Fibroblast of pulmonary artery (primary cell): ENCODE measurements around the gene FAM24A.
"Not testable (repeated sequence)": the region's sequence is repeated elsewhere in the genome, so short reads cannot be mapped to it uniquely, and the experiment has no call there.

Experiments used
- DNase-seq: peaks from one replicate; pipeline ENCODE4 v3.0.0-alpha.2; 2010; ENCODE audit warnings: low read depth
- H3K4me3 ChIP-seq: replicated peaks from 2 replicates; pipeline ENCODE4 v1.5.1; 2011; ENCODE audit warnings: low read depth, mild to moderate bottlenecking, control low read depth, low read length, moderate library complexity
- CTCF ChIP-seq: IDR thresholded peaks from 2 replicates; pipeline ENCODE4 v1.5.1; 2011; ENCODE audit warnings: mild to moderate bottlenecking, control low read depth, low read length, inconsistent platforms; ENCODE audit errors: missing control alignments

Gene FAM24A

GRCh38 chr10:122910310-122910709 lies at the start of gene FAM24A:
Gene FAM24A, plus strand, starts transcription at chr10:122910610. Its CDS starts 1,025 bp downstream, at chr10:122911635.
- no peak for TF ChIP-seq CTCF
- no peak for DNase-seq
- H3K4me3 ChIP-seq, result no peak within 1 kb of the TSS

- no peak overlapping the region for H3K4me3 ChIP-seq
- TF ChIP-seq CTCF, result no peak
- peak; percentile 72 for DNase-seq
Measured at GRCh38 chr10:122861711-122862161, 48.7 kb upstream of the FAM24A start.

- no peak overlapping the region for H3K4me3 ChIP-seq
- DNase-seq, result no peak
Measured at GRCh38 chr10:122863216-122864193, 46.9 kb upstream of the FAM24A start.

GRCh38 chr10:122864194-122864592 lies 46.2 kb upstream of the FAM24A start:
- H3K4me3 ChIP-seq, result no peak overlapping the region
- DNase-seq, result peak; percentile 39
- TF ChIP-seq CTCF, result no peak

More at GRCh38 chr10:122863216-122864193, 46.9 kb upstream of the FAM24A start:
- TF ChIP-seq CTCF, result no peak

GRCh38 chr10:122864901-122865300 lies 45.5 kb upstream of the FAM24A start:
- DNase-seq, result peak; percentile 60
- no peak for TF ChIP-seq CTCF
- H3K4me3 ChIP-seq, result no peak overlapping the region

- peak; percentile 36 for DNase-seq
- H3K4me3 ChIP-seq, result not testable (repeated sequence)
Measured at GRCh38 chr10:122866757-122867482, 43.5 kb upstream of the FAM24A start.

GRCh38 chr10:122868768-122869167 lies 41.6 kb upstream of the FAM24A start:
- H3K4me3 ChIP-seq, DNase-seq: not testable (repeated sequence)

GRCh38 chr10:122871947-122872346 lies 38.5 kb upstream of the FAM24A start:
- DNase-seq, H3K4me3 ChIP-seq: not testable (repeated sequence)
